Measurements from ENCODE around the gene GABRB1. TPM values are rescaled to one million over a fixed set of nuclear protein-coding genes. Genes with fewer than 3 reads are reported as not detected.

The GABRB1 gene
- total RNA-seq, 1 donor from 2014 or later, result not detected

- Histone ChIP-seq H3K4me3 (ENCODE audit: low read depth, low read length) (no peak overlapping the region), H3K27me3 (ENCODE audit: control insufficient read depth, insufficient read depth, low read length) (no peaks in the 10 kb centered on the region), H3K36me3 (ENCODE audit: control insufficient read depth, insufficient read depth, low read length) (no peaks in the 10 kb centered on the region)
- FAIRE-seq (no peak), DNase-seq (ENCODE audit: low read depth) (no peak)
- TF ChIP-seq CTCF (IDR thresholded peaks at IDR 0.05; ENCODE audit: insufficient read depth, low read length, severe bottlenecking), result no peak
These were observed 30.1 kb downstream of the GABRB1 start for GRCh38 chr4:47061435-47061834.

- Histone ChIP-seq H3K36me3 (ENCODE audit: control insufficient read depth, insufficient read depth, low read length) (no peaks in the 10 kb centered on the region), H3K4me3 (ENCODE audit: low read depth, low read length) (no peak overlapping the region), H3K27me3 (ENCODE audit: control insufficient read depth, insufficient read depth, low read length) (no peaks in the 10 kb centered on the region)
- FAIRE-seq (no peak), DNase-seq (ENCODE audit: low read depth) (no peak)
- no peak for TF ChIP-seq CTCF (IDR thresholded peaks at IDR 0.05; ENCODE audit: insufficient read depth, low read length, severe bottlenecking)
These were observed 33.7 kb downstream of the GABRB1 start for GRCh38 chr4:47065051-47065481.

GRCh38 chr4:47068986-47069385, 37.6 kb downstream of the GABRB1 start:
- DNase-seq (ENCODE audit: low read depth), result no peak
- no peaks in the 10 kb centered on the region for H3K36me3 ChIP-seq (ENCODE audit: control insufficient read depth, insufficient read depth, low read length)
- no peak for TF ChIP-seq CTCF (IDR thresholded peaks at IDR 0.05; ENCODE audit: insufficient read depth, low read length, severe bottlenecking)
- no peaks in the 10 kb centered on the region for H3K27me3 ChIP-seq (ENCODE audit: control insufficient read depth, insufficient read depth, low read length)
- no peak overlapping the region for H3K4me3 ChIP-seq (ENCODE audit: low read depth, low read length)
- FAIRE-seq, result no peak

- Histone ChIP-seq H3K4me3 (ENCODE audit: low read depth, low read length) (no peak overlapping the region), H3K27me3 (ENCODE audit: control insufficient read depth, insufficient read depth, low read length) (no peaks in the 10 kb centered on the region), H3K36me3 (ENCODE audit: control insufficient read depth, insufficient read depth, low read length) (no peaks in the 10 kb centered on the region)
- FAIRE-seq, result no peak
- peak; percentile 83 for DNase-seq (ENCODE audit: low read depth)
- TF ChIP-seq CTCF (IDR thresholded peaks at IDR 0.05; ENCODE audit: insufficient read depth, low read length, severe bottlenecking), result no peak
These were observed 40.6 kb downstream of the GABRB1 start for GRCh38 chr4:47071901-47072341.

- FAIRE-seq (no peak), DNase-seq (ENCODE audit: low read depth) (no peak)
- no peak for TF ChIP-seq CTCF (IDR thresholded peaks at IDR 0.05; ENCODE audit: insufficient read depth, low read length, severe bottlenecking)
- no peaks in the 10 kb centered on the region for H3K27me3 ChIP-seq (ENCODE audit: control insufficient read depth, insufficient read depth, low read length)
- no peak overlapping the region for H3K4me3 ChIP-seq (ENCODE audit: low read depth, low read length)
- H3K36me3 ChIP-seq (ENCODE audit: control insufficient read depth, insufficient read depth, low read length), result no peaks in the 10 kb centered on the region
These were observed 42.3 kb downstream of the GABRB1 start for GRCh38 chr4:47073647-47074046.

- Histone ChIP-seq H3K4me3 (ENCODE audit: low read depth, low read length) (no peak overlapping the region), H3K36me3 (ENCODE audit: control insufficient read depth, insufficient read depth, low read length) (no peaks in the 10 kb centered on the region), H3K27me3 (ENCODE audit: control insufficient read depth, insufficient read depth, low read length) (no peaks in the 10 kb centered on the region)
- no peak for FAIRE-seq
- DNase-seq (ENCODE audit: low read depth), result no peak
- TF ChIP-seq CTCF (IDR thresholded peaks at IDR 0.05; ENCODE audit: insufficient read depth, low read length, severe bottlenecking), result no peak
These were observed 43.4 kb downstream of the GABRB1 start for GRCh38 chr4:47074816-47075215.
